Adipose tissue (tissue), 3 donors: ENCODE data around the gene SCN4A. TPM values are rescaled to one million over a fixed set of nuclear protein-coding genes. Genes with fewer than 3 reads are reported as not detected.

Experiments used
- H3K27ac ChIP-seq: one replicate; pipeline ENCODE4 v1.5.1; 2013; ENCODE audit warnings: low read depth, low read length
- WGBS, 3 donors: extraction: QIAGEN DNeasy Blood & Tissue Kit; methylation state at CpG; one replicate each; pipeline ENCODE4 v1.1.7; 2013; 5-methylcytosine and 5-hydroxymethylcytosine counted together
- polyA plus RNA-seq, 3 donors: library from polyadenylated mRNA; stranded (reverse); fragments of 200-250 nt; gene quantifications; one replicate each; pipeline ENCODE4 v1.2.3, GENCODE V29; 2013
- donor health status: healthy with polysubstance abuse.
- donor health status: Bipolar disorder and iron deficiency.
- donor health status: healthy.

The SCN4A gene
- polyA plus RNA-seq, 3 donors: 1.8 to 25.6 (median 11.1) TPM

GRCh38 chr17:63945784-63946439 is 26.8 kb downstream of the SCN4A start:
- no peak overlapping the region for H3K27ac ChIP-seq
- 47 to 63% (median 51%) methylated on average over 6 of the region's 6 CpGs for WGBS, 3 donors

DNA sequence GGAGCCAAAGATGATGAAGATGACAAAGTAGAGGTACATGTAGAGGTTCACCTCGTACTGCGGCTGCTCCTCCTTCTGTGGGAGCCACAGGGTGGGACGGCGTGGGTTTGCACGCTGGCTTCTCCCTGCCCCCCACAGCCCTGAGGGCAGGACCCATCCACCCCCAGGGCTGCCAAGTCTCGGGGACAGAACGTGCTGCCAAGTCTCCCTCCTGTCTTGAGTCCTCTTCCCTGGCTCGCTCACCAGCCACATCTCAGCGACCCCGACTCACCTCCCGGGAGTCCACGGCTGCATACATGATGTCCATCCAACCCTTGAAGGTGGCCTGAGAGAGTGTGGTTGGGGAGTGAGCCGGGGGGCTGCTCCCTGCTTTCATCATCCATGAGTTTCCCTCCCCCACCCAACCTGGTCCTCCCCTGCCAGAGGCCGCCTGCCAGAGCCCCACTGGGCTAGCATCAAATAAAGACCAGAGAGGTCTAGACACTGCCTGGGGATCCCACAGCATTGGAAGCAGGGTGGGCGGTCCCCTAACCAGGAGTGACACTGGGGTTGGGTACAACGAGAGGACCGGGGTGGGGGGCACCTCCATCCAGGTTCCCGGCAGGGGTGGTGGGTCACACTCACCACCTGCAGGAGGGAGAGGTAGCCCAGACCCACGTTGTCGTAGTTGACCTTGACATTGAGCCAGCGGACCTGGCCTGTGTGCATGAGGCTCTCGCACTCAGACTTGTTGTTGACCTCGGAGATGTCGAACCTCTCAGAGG is 27.8 kb downstream of the SCN4A start:
- no peak overlapping the region for H3K27ac ChIP-seq
- WGBS, 3 donors: 78 to 89% (median 89%) methylated on average over 22 to 24 of the region's 24 CpGs

DNA sequence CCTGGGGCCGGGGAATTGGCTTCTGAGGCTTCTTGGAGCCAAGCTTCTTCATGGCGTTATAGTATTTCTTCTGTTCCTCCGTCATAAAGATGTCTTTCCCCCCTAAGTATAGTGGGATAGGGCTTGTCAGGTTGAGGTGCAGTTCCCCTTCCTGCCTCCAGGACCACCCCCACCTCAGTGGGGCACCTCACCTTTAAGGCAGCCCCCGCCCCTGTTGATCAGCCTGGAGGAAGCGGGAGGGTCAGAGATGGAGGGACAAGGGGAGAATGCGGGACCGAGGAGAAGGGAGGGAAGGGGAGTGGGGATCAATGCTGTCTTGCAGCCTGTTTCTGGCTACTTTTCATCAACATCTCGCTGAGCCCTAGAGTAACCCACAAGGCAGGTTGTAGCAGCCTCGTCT is 29.0 kb downstream of the SCN4A start:
- 63 to 86% (median 84%) methylated on average over 9 of the region's 9 CpGs for WGBS, 3 donors
- no peak overlapping the region for H3K27ac ChIP-seq

DNA sequence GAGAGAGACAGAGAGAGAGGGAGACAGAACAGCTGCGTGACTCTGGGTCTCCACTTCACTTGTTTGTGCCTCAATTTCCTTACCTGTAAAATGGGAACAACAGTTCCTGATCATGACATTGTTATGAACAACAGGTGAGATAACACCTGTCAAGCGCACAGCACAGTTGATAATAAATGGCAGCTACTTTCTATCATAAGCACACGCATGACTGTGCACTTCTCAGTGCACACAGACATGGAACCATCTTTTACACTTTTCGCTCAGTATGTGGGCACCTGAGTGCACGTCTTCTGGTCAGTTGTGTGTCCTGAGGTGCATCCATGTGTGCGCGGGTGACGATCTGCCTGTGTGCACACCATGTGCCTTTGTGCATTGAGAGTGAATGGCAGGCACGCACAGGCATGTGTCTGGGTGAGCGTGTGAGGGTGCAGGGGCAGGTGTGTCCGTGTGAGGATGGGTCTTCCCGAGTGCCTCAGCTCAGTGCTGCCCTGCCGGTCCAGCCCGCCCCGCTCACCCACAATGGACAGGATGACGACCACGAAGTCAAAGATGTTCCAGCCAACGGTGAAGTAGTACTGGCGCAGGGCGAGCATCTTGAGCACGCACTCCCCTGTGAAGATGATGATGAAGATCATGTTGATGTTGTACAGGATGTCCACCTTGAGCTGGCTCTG is 30.3 kb downstream of the SCN4A start:
- H3K27ac ChIP-seq: no peak overlapping the region
- WGBS, 3 donors: 89 to 95% (median 94%) methylated on average over 21 of the region's 21 CpGs

DNA sequence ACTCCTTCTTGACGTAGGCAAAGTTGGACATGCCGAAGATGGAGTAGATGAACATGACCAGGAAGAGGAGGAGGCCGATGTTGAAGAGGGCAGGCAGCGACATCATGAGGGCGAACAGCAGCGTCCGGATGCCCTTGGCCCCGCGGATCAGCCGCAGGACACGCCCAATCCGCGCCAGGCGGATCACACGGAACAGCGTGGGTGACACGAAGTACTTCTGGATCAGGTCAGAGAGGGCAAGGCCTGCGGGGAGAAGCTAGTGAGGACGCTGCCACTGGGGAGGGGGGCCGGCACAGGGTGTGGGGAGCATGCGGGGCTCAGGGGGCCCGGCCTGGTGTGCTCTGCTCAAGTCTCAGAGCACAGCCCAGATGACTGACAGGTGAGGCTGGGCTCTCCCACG is 31.0 kb downstream of the SCN4A start:
- WGBS, 3 donors: 90 to 92% (median 90%) methylated on average over 23 of the region's 23 CpGs
- H3K27ac ChIP-seq: no peak overlapping the region

- no peak overlapping the region for H3K27ac ChIP-seq
- 90 to 95% (median 92%) methylated on average over 12 of the region's 12 CpGs for WGBS, 3 donors
Measured at GRCh38 chr17:63941162-63941561, 31.6 kb downstream of the SCN4A start.

- 89 to 95% (median 95%) methylated on average over 13 to 14 of the region's 14 CpGs for WGBS, 3 donors
- H3K27ac ChIP-seq: no peak overlapping the region
Measured at GRCh38 chr17:63940584-63940983, 32.1 kb downstream of the SCN4A start.

- WGBS, 3 donors: 75 to 79% (median 76%) methylated on average over 5 to 6 of the region's 6 CpGs
- no peak overlapping the region for H3K27ac ChIP-seq
Measured at GRCh38 chr17:63939884-63940283, 32.8 kb downstream of the SCN4A start.

GRCh38 chr17:63939401-63939800 is 33.3 kb downstream of the SCN4A start:
- WGBS, 3 donors: 87 to 92% (median 90%) methylated on average over 9 of the region's 9 CpGs
- H3K27ac ChIP-seq: no peak overlapping the region

DNA sequence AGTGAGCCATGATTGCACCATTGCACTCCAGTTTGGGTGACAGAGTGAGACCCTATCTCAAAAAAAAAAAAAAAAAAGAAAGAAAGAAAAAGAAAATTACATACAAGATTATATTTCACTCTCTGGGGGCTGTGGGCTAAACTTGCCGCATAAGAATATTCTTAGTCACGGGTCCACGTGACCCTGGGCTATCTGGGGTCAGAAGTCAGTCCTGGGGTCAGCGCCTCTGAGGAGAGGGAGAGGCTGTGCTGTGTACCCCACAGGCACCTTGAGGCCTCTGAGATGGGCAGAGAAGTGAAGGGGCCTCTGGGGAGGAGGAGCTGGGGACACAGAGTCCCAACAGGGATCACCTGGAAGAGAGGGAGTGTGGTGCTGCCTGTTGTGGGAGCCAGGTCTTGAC is 34.8 kb downstream of the SCN4A start:
- no peak overlapping the region for H3K27ac ChIP-seq
- 90 to 95% (median 91%) methylated on average over 4 of the region's 4 CpGs for WGBS, 3 donors

DNA sequence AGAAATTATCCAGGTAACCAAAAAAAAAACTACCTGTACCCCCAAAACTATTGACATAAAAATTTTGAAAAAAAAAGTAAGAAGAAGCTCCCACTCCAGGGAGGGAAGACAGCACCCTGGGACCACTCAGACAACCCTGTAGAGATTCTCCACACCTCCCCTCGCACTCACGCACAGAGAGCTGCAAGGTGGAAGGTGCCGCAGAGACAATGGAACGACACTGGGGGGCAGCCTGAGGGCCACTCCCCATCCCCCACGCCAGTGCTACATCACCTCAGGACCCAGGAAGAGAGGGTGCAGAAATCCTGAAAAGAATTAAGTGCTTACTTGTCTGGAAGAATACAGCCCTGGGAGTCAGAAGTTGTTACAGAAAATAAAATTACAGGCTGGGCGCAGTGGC is 35.4 kb downstream of the SCN4A start:
- 83 to 92% (median 88%) methylated on average over 6 of the region's 6 CpGs for WGBS, 3 donors
- no peak overlapping the region for H3K27ac ChIP-seq

DNA sequence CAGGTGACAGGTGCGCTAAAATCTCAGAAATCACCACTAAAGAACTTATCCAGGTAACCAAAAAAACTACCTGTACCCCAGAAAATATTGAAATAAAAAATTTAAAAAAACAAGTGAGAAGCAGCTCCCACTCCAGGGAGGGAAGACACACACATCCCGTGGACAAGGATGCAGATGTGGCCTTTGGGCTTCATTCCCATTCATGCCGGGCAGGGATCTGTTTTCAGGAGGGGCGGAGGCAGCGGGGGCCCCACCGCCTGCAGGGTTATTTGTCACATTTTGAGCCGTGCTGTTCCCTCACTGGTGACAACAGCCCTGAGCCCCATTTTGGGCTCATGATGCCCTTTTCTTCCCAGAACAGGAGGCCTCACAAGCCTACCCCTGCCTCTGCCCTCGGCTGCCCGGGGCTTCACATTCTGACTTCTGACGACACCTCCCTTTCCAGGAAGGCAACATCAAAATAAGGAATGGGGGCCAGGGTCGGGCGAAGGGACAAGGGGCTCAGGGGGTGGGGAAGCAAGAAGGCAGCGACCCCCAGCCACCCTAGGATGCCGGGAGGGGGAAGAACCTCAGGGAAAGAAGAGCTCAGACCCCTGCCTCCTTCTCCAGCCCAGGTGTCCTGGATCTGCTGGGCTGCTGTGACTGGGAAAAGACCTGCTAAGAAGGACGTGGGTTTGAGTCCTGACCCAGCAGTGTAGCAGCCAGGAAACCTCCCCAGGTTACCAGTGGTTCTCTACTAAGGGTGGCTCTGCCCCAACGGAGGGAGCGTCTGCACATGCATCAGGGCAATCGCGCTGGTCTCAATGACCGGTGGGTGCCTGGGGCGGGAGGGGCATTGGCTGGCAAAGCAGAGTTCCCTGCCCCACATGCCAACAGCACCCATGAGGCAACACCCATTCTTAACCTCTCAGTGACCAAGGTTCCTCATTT is 38.3 kb downstream of the SCN4A start:
- H3K27ac ChIP-seq: no peak overlapping the region
- WGBS, 3 donors: 68 to 77% (median 75%) methylated on average over 21 of the region's 21 CpGs

DNA sequence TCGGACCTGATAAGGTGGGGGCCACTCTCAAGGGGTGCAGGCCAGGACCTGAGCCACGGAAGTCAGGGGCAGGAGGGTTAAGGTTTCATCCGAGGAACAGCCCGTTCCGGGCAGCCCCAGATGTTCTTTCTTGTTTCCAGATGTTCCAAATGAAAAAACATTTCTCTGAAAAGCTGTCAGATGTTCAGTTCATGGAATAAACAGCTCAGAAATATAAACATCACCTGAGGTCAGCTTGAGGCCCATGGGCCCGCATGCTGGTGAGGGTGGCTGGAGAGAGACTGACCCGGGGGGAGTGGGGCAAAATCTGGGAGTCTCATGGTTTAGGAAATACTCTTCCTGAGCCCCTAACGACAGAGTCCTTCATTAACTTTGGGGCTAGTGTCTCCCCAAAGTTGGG is 39.1 kb downstream of the SCN4A start:
- WGBS, 3 donors: 77 to 89% (median 87%) methylated on average over 8 of the region's 8 CpGs
- no peak overlapping the region for H3K27ac ChIP-seq

GRCh38 chr17:63932721-63933120 is 40.0 kb downstream of the SCN4A start:
- WGBS, 3 donors: 91 to 94% (median 91%) methylated on average over 4 of the region's 4 CpGs
- no peak overlapping the region for H3K27ac ChIP-seq

GRCh38 chr17:63931981-63932561 is 40.6 kb downstream of the SCN4A start, which contains the start of gene CD79B:
CD79B (minus strand) TSS chr17:63932331; CDS start chr17:63932261, 70 bp downstream.
- 39 to 72% (median 42%) methylated on average over 19 of the region's 19 CpGs for WGBS, 3 donors
- H3K27ac ChIP-seq: no peak within 1 kb of the TSS

DNA sequence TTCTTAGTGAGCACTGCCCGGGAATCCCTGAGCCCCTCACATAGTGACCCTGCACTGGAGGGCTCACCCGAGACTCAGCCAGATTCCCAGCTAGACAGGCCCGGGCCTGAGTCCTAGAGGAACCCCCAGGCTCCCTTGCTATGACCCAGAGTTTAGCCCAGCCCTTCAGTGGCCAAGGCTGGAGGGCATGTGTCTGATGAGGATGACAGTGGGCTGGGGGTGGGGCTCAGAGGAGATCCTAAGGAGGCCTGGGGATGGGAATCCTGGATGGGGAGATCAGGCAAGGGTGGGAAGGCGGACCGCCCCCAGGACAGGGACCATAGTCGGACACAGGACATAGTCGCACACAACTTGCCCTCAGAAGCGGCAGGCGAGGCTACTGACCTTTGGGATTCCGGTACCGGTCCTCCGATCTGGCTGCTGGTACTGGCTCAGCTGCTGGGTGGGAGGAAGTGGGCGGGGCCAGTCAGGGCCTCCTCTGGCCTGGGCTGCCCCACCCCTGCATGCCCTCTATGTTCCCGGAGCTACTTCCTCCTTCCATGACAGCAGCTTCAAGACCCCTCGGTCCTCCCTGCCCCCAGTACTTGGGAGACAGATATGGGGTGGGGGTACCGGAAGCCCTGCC is 41.7 kb downstream of the SCN4A start:
- WGBS, 3 donors: 35 to 67% (median 39%) methylated on average over 14 to 16 of the region's 16 CpGs
- no peak overlapping the region for H3K27ac ChIP-seq

DNA sequence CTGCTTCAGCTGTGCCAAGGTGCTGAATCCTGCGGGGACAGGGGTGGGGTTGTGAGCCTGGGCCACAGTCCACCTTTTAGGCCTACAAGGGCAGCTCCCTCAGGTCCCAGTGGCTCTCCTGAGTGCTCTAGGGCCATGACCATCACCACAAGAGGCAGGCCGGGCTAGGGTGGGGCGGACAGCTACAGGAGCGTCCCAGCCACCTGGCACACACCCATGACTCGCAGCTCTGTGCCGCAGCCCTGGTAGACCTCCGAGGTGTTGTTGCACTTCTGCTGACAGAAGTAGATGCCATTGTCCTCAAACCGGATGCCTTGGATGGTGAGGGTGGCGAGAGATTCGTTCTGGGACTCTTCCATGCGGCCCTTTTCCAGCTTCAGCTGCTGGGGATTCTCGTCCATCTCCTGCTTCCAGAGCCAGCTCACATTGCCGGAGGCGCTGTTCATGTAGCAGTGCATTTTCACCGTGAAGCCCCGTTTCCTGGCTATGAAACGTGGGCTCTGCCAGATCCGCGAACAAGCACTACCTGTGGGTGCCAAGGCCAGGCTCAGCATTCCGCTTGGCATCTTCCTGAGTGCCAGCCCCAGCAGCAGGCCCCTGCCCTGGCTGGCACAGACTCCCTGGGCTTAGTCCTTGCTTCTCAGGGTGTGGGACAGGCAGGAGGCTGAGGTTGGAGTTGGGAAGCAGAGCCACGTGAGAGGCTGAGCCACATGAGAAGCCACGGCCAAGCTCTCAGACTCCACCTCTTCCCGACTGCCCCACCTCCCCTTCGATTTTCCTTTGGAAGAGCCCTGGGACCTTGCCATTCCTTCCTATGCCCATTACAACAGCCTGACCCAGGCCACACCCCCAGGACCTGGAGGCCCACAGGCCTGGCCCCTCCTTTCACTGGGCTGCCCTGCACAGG is 42.6 kb downstream of the SCN4A start:
- H3K27ac ChIP-seq: no peak overlapping the region
- 82 to 84% (median 83%) methylated on average over 24 of the region's 24 CpGs for WGBS, 3 donors
